Neural progenitor cell (in vitro differentiated cells): ENCODE results near the gene ANKAR. TPM values are rescaled to one million over a fixed set of nuclear protein-coding genes. Genes with fewer than 3 reads are reported as not detected.

Experiments
- DNase-seq: peaks from one replicate; pipeline ENCODE4 v3.0.0-alpha.2; 2016; ENCODE audit warnings: low spot score
- H2AFZ ChIP-seq: fragments of 200-600 bp; sonication (generic); replicated peaks from 2 replicates; pipeline ENCODE4 v1.6.1; 2016; ENCODE audit warnings: antibody characterized with exemption
- H3F3A ChIP-seq: fragments of 200-600 bp; sonication (generic); 2 replicates; pipeline ENCODE4 v1.6.1; 2016; ENCODE audit warnings: antibody characterized with exemption, low read depth
- H3K27ac ChIP-seq: fragments of 200-600 bp; sonication (generic); 2 replicates; pipeline ENCODE4 v1.5.1; 2016; ENCODE audit warnings: mild to moderate bottlenecking
- H3K27me3 ChIP-seq: fragments of 200-600 bp; sonication (generic); 2 replicates; pipeline ENCODE4 v1.6.1; 2016; ENCODE audit warnings: mild to moderate bottlenecking, moderate library complexity
- H3K36me3 ChIP-seq: fragments of 200-600 bp; sonication (generic); 2 replicates; pipeline ENCODE4 v1.5.1; 2016
- H3K4me1 ChIP-seq: fragments of 200-600 bp; sonication (generic); 2 replicates; pipeline ENCODE4 v1.6.1; 2016; ENCODE audit warnings: mixed run types
- H3K4me2 ChIP-seq: fragments of 200-600 bp; sonication (generic); 2 replicates; pipeline ENCODE4 v1.6.1; 2016
- H3K4me3 ChIP-seq: fragments of 200-600 bp; sonication (generic); 2 replicates; pipeline ENCODE4 v1.5.1; 2016
- H3K79me2 ChIP-seq: fragments of 200-600 bp; sonication (generic); 2 replicates; pipeline ENCODE4 v1.6.1; 2016; ENCODE audit warnings: low read depth
- H3K9ac ChIP-seq: fragments of 200-600 bp; sonication (generic); 2 replicates; pipeline ENCODE4 v1.6.1; 2016
- H3K9me3 ChIP-seq: fragments of 200-600 bp; sonication (generic); 2 replicates; pipeline ENCODE4 v1.5.1; 2016; ENCODE audit warnings: low read depth
- H4K20me1 ChIP-seq: fragments of 200-600 bp; sonication (generic); 2 replicates; pipeline ENCODE4 v1.6.1; 2016; ENCODE audit warnings: low read depth
- H3K27ac Mint-ChIP-seq: 3 replicates; pipeline ENCODE4 v1.8.0; 2021; ENCODE audit warnings: mixed read lengths
- H3K27me3 Mint-ChIP-seq: 2 replicates; pipeline ENCODE4 v1.8.0; 2022; ENCODE audit warnings: low read depth, mild to moderate bottlenecking, inconsistent platforms, moderate library complexity, mixed read lengths; ENCODE audit not compliant: insufficient read depth
- H3K36me3 Mint-ChIP-seq: 3 replicates; pipeline ENCODE4 v1.8.0; 2021; ENCODE audit warnings: mixed read lengths
- H3K4me1 Mint-ChIP-seq: 3 replicates; pipeline ENCODE4 v1.8.0; 2021; ENCODE audit warnings: mixed read lengths
- H3K4me3 Mint-ChIP-seq: 3 replicates; pipeline ENCODE4 v1.8.0; 2021; ENCODE audit warnings: mild to moderate bottlenecking, moderate library complexity, mixed read lengths
- H3K9me3 Mint-ChIP-seq: 3 replicates; pipeline ENCODE4 v1.8.0; 2020; ENCODE audit warnings: mixed read lengths
- CTCF ChIP-seq: fragments of 200-600 bp; sonication (generic); IDR thresholded peaks from 2 replicates; pipeline ENCODE4 v1.5.1; 2017; ENCODE audit warnings: antibody characterized with exemption, mild to moderate bottlenecking
- EZH2 ChIP-seq: fragments of 200-600 bp; sonication (generic); IDR thresholded peaks from 2 replicates; pipeline ENCODE4 v1.6.1; 2017; ENCODE audit warnings: antibody characterized with exemption, mild to moderate bottlenecking, moderate library complexity
- EZH2phosphoT487 ChIP-seq: fragments of 200-600 bp; sonication (generic); IDR thresholded peaks from 2 replicates; pipeline ENCODE4 v1.6.1; 2017; ENCODE audit warnings: antibody characterized with exemption
- total RNA-seq: library from RNA; depleted of rRNA; stranded (reverse); fragments of >200 nt; gene quantifications from 2 replicates; pipeline ENCODE4 v1.2.3, GENCODE V29; 2015; ENCODE audit warnings: low replicate concordance

ANKAR gene
- total RNA-seq, 1 donor from 2014 or later = 12.0 TPM

GRCh38 chr2:189673661-189674373, 653 bp upstream of the ANKAR start:
- Mint-ChIP-seq H3K9me3 (peaks cover 14% of the 10 kb centered on the region), H3K27me3 (no peaks in the 10 kb centered on the region), H3K4me1 (peaks cover 8% of the 10 kb centered on the region), H3K27ac (no peak overlapping the region), H3K4me3 (peak overlapping the region; percentile 12), H3K36me3 (peaks cover 26% of the 10 kb centered on the region)
- TF ChIP-seq CTCF (no peak), EZH2 (no peak), EZH2phosphoT487 (no peak)
- peak overlapping the region; percentile 99 for H2AFZ ChIP-seq
- peak overlapping the region; percentile 81 for H3K4me2 ChIP-seq
- H4K20me1 ChIP-seq = no peaks in the 10 kb centered on the region
- H3K4me1 ChIP-seq = peaks cover 4% of the 10 kb centered on the region
- H3K9me3 ChIP-seq = no peaks in the 10 kb centered on the region
- no peaks in the 10 kb centered on the region for H3K27me3 ChIP-seq
- peaks cover 3% of the 10 kb centered on the region for H3K36me3 ChIP-seq
- H3F3A ChIP-seq = peaks cover 19% of the 10 kb centered on the region
- peak overlapping the region; percentile 57 for H3K4me3 ChIP-seq
- DNase-seq = no peak
- H3K9ac ChIP-seq = no peak overlapping the region
- no peak overlapping the region for H3K27ac ChIP-seq
- H3K79me2 ChIP-seq = no peaks in the 10 kb centered on the region

DNA sequence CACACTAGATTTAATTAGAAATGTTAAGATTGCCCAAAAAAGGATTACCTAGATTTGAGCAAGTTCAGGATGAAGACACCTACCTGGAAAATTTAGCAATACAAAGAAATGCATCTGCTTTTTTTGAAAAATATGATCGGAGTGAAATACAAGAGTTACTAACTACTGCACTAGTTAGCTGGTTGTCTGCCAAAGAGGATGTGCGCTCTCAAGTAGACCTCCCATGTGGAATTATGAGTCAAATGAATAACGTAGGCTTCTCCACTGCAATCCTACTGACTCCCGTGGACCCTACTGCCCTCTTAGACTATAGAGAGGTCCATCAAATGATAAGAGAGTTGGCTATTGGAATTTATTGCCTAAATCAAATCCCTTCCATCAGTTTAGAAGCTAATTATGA, 2.0 kb downstream of the ANKAR start:
- Histone ChIP-seq H3K27me3 (no peaks in the 10 kb centered on the region), H4K20me1 (no peaks in the 10 kb centered on the region), H3K36me3 (no peaks in the 10 kb centered on the region), H3K4me3 (no peak overlapping the region), H3K9ac (no peak overlapping the region), H3K27ac (no peak overlapping the region), H3K4me1 (peaks cover 4% of the 10 kb centered on the region), H3K9me3 (no peaks in the 10 kb centered on the region), H2AFZ (no peak overlapping the region), H3K4me2 (no peak overlapping the region), H3K79me2 (no peaks in the 10 kb centered on the region), H3F3A (peaks cover 19% of the 10 kb centered on the region)
- peaks cover 8% of the 10 kb centered on the region for H3K4me1 Mint-ChIP-seq
- peaks cover 25% of the 10 kb centered on the region for H3K36me3 Mint-ChIP-seq
- peaks cover 19% of the 10 kb centered on the region for H3K9me3 Mint-ChIP-seq
- no peak for TF ChIP-seq EZH2
- TF ChIP-seq CTCF = no peak
- TF ChIP-seq EZH2phosphoT487 = no peak
- no peak overlapping the region for H3K4me3 Mint-ChIP-seq
- H3K27me3 Mint-ChIP-seq = no peaks in the 10 kb centered on the region
- DNase-seq = no peak
- H3K27ac Mint-ChIP-seq = no peak overlapping the region

- Histone ChIP-seq H2AFZ (no peak overlapping the region), H3K9ac (no peak overlapping the region), H3F3A (peaks cover 7% of the 10 kb centered on the region), H3K4me1 (peaks cover 4% of the 10 kb centered on the region), H3K79me2 (no peaks in the 10 kb centered on the region), H4K20me1 (no peaks in the 10 kb centered on the region), H3K9me3 (no peaks in the 10 kb centered on the region), H3K36me3 (no peaks in the 10 kb centered on the region), H3K4me3 (no peak overlapping the region), H3K27me3 (no peaks in the 10 kb centered on the region), H3K27ac (no peak overlapping the region), H3K4me2 (no peak overlapping the region)
- no peak overlapping the region for H3K27ac Mint-ChIP-seq
- peaks cover 21% of the 10 kb centered on the region for H3K36me3 Mint-ChIP-seq
- H3K9me3 Mint-ChIP-seq = peaks cover 19% of the 10 kb centered on the region
- no peak overlapping the region for H3K4me3 Mint-ChIP-seq
- H3K27me3 Mint-ChIP-seq = no peaks in the 10 kb centered on the region
- DNase-seq = no peak
- no peak for TF ChIP-seq CTCF
- no peak for TF ChIP-seq EZH2
- no peak for TF ChIP-seq EZH2phosphoT487
- H3K4me1 Mint-ChIP-seq = peaks cover 4% of the 10 kb centered on the region
Measured at GRCh38 chr2:189679226-189679625, 4.8 kb downstream of the ANKAR start.
